Adipocyte (in vitro differentiated cells): ENCODE measurements around the gene GJA4.
A peak's percentile ranks its signal among the peaks of the same experiment; 100 is the strongest.
"Not testable (repeated sequence)": the region's sequence is repeated elsewhere in the genome, so short reads cannot be mapped to it uniquely, and the experiment has no call there.

Experiments
- DNase-seq: peaks from one replicate; pipeline ENCODE4 v3.0.0-alpha.2; 2015; ENCODE audit warnings: low read depth
- H3K27me3 ChIP-seq: replicated peaks from 2 replicates; pipeline ENCODE4 v1.7.0; 2013; ENCODE audit warnings: mild to moderate bottlenecking, low read length, moderate library complexity; ENCODE audit not compliant: control insufficient read depth, insufficient read depth
- H3K36me3 ChIP-seq: 2 replicates; pipeline ENCODE4 v1.7.0; 2013; ENCODE audit warnings: low read length, mild to moderate bottlenecking, moderate library complexity; ENCODE audit not compliant: control insufficient read depth, insufficient read depth, severe bottlenecking
- H3K4me1 ChIP-seq: 2 replicates; pipeline ENCODE4 v1.7.0; 2013; ENCODE audit warnings: mild to moderate bottlenecking, low read length, moderate library complexity; ENCODE audit not compliant: control insufficient read depth, insufficient read depth
- H3K4me3 ChIP-seq: 2 replicates; pipeline ENCODE4 v1.7.0; 2013; ENCODE audit warnings: mild to moderate bottlenecking, low read length, moderate library complexity
- H3K9ac ChIP-seq: 2 replicates; pipeline ENCODE4 v1.7.0; 2013; ENCODE audit warnings: mild to moderate bottlenecking, low read length, moderate library complexity
- H3K9me3 ChIP-seq: 2 replicates; pipeline ENCODE4 v1.7.0; 2013; ENCODE audit warnings: mild to moderate bottlenecking, low read length, moderate library complexity; ENCODE audit not compliant: control insufficient read depth

Gene GJA4

GRCh38 chr1:34771573-34772371 lies 21.0 kb upstream of the GJA4 start:
- Histone ChIP-seq H3K36me3 (no peaks in the 10 kb centered on the region), H3K9me3 (no peaks in the 10 kb centered on the region), H3K4me3 (no peak overlapping the region), H3K9ac (no peak overlapping the region), H3K27me3 (peaks cover 23% of the 10 kb centered on the region), H3K4me1 (no peaks in the 10 kb centered on the region)
- no peak for DNase-seq

DNA sequence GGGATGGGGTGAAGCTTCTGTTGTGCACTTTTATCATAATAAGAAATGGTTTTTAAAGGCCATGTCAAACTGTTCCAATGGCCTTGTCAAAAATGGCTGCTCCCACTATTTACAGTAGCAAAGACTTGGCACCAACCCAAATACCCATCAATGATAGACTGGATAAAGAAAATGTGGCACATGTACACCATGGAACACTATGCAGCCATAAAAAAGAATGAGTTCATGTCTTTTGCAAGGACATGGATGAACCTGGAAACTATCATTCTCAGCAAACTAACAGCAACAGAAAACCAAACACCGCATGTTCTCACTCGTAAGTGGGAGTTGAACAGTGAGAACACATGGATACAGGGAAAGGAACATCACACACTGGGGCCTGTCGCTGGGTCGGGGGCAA lies 19.7 kb upstream of the GJA4 start:
- DNase-seq, H3K9me3 ChIP-seq, H3K9ac ChIP-seq, H3K4me1 ChIP-seq, H3K4me3 ChIP-seq, H3K36me3 ChIP-seq: not testable (repeated sequence)
- peaks cover 37% of the 10 kb centered on the region for H3K27me3 ChIP-seq

- peaks cover 49% of the 10 kb centered on the region for H3K27me3 ChIP-seq
- no peaks in the 10 kb centered on the region for H3K36me3 ChIP-seq
- no peaks in the 10 kb centered on the region for H3K9me3 ChIP-seq
- no peak for DNase-seq
- H3K9ac ChIP-seq, result no peak overlapping the region
- no peak overlapping the region for H3K4me3 ChIP-seq
- H3K4me1 ChIP-seq, result no peaks in the 10 kb centered on the region
Observed at GRCh38 chr1:34774957-34775356, 17.8 kb upstream of the GJA4 start.

DNA sequence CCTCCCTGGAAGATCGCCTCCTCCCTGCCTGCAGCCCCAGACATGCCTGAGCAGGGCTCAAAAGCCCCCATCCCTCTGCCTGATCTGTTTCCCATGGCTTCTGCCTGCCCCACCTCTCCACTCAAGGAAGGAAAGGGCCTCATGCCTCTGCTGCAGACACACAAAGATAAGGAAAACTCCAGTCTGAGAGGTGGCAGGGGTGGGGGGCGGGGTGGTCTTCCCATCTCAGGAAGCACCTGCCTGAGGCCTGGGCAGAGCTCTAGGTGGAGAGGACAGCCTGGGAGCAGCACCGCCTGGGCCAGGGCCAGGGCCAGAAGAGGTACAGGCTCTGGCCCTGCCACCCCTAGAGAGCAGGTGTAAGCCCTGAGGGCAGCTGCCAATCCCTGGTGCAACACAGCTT lies 15.9 kb upstream of the GJA4 start:
- no peaks in the 10 kb centered on the region for H3K36me3 ChIP-seq
- H3K27me3 ChIP-seq, result peaks cover 64% of the 10 kb centered on the region
- H3K4me1 ChIP-seq, result peaks cover 6% of the 10 kb centered on the region
- H3K9me3 ChIP-seq, result no peaks in the 10 kb centered on the region
- DNase-seq, result no peak
- H3K9ac ChIP-seq, result no peak overlapping the region
- H3K4me3 ChIP-seq, result no peak overlapping the region

DNA sequence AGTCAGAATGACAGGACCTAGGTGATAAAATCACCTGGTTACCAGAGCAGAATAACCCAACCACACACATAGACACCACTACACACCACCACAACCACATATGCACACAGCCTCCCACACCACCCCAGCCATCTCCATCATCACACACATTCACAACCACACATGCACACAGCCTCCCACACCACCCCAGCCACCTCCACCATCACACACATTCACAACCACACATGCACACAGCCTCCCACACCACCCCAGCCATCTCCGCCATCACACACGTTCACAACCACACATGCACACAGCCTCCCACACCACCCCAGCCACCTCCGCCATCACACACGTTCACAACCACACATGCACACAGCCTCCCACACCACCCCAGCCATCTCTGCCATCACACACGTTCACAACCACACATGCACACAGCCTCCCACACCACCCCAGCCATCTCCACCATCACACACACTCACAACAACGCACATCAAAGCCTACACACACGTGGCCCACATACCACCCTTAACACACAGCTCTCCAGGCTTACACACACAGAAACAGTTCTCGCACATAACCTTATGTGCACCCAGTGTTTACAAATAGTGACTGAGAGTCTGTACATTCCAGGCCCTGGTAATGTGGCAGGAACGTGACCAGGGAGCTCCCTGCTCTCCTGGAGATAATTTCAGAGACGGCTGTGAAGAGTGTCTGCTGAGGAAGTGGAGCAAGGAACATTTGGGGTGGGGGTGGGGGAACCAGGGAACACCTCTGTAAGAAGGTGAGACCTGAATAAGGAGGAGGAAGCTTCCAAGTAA lies 15.1 kb upstream of the GJA4 start:
- H3K9me3 ChIP-seq, result no peaks in the 10 kb centered on the region
- peaks cover 67% of the 10 kb centered on the region for H3K27me3 ChIP-seq
- H3K4me1 ChIP-seq, result peaks cover 6% of the 10 kb centered on the region
- no peaks in the 10 kb centered on the region for H3K36me3 ChIP-seq
- no peak overlapping the region for H3K9ac ChIP-seq
- H3K4me3 ChIP-seq, result no peak overlapping the region
- DNase-seq, result no peak

GRCh38 chr1:34778381-34778780 lies 14.4 kb upstream of the GJA4 start:
- Histone ChIP-seq H3K4me3 (no peak overlapping the region), H3K9ac (no peak overlapping the region), H3K4me1 (peaks cover 6% of the 10 kb centered on the region), H3K36me3 (no peaks in the 10 kb centered on the region), H3K27me3 (peaks cover 64% of the 10 kb centered on the region), H3K9me3 (no peaks in the 10 kb centered on the region)
- DNase-seq, result no peak

GRCh38 chr1:34779005-34779404 lies 13.8 kb upstream of the GJA4 start:
- no peak for DNase-seq
- peaks cover 63% of the 10 kb centered on the region for H3K27me3 ChIP-seq
- H3K4me3 ChIP-seq, result no peak overlapping the region
- peaks cover 6% of the 10 kb centered on the region for H3K4me1 ChIP-seq
- H3K9ac ChIP-seq, result no peak overlapping the region
- H3K9me3 ChIP-seq, result no peaks in the 10 kb centered on the region
- H3K36me3 ChIP-seq, result no peaks in the 10 kb centered on the region

DNA sequence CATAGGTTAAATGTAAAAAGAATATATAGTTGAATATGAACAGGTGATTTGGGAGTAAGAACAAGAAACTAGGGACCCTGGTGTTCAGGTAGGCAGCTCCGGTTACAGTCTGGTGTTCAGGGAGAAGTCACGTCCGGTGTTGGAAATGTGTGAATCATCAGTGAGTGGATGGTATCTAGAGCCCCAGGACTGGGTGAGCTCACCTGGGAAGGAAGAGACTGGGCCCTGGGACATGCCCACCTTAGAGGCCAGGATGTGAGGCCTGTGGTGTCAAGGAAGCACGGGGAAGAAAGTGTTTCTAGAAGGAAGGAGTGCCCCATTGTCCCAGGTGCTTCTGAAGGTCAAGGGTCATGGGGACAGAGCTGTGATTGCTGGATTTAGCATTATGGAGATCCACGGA lies 13.3 kb upstream of the GJA4 start:
- Histone ChIP-seq H3K36me3 (no peaks in the 10 kb centered on the region), H3K4me3 (no peak overlapping the region), H3K9me3 (no peaks in the 10 kb centered on the region), H3K9ac (no peak overlapping the region), H3K27me3 (peaks cover 58% of the 10 kb centered on the region), H3K4me1 (peaks cover 6% of the 10 kb centered on the region)
- DNase-seq, result no peak

DNA sequence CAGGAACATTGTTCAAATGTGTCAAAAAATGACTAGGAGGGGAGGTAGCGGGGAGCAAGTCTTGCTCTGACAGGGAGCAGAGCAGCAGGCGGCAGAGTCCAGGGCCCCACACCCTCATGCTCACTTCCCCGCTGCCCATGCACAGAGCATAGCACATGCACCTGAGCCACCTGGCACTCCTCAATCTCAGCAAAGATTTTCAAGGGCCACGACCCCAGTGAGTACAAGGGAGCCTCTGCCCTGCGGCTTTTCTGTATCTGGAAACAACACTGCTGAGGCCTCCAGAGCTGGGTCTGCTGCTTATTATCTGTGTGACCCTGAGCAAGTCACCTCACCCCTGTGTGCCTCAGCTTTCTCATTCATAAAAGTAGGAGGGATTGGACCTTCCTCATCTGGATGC lies 12.8 kb upstream of the GJA4 start:
- no peaks in the 10 kb centered on the region for H3K9me3 ChIP-seq
- peaks cover 6% of the 10 kb centered on the region for H3K4me1 ChIP-seq
- H3K4me3 ChIP-seq, result no peak overlapping the region
- peaks cover 57% of the 10 kb centered on the region for H3K27me3 ChIP-seq
- H3K36me3 ChIP-seq, result no peaks in the 10 kb centered on the region
- no peak overlapping the region for H3K9ac ChIP-seq
- DNase-seq, result no peak

DNA sequence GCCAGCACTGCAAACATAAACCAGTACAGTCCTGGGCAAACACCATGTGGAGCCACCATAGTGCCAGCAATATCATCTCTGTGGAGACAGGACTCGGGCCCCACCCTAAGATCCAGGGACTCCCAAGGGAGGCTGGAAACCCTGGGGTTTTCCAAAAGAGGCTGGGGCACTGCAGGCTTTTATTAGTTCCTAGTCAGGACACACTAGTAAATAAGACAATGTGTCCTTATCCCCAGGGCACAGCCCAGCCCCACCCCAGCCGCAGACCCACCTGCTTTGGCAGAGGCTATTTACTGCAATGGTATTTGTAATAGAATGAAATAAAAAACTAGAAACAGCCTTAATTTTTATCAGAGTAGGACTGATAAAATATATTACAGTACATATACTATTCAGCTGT lies 12.3 kb upstream of the GJA4 start:
- H3K9me3 ChIP-seq, result no peaks in the 10 kb centered on the region
- DNase-seq, result no peak
- no peak overlapping the region for H3K4me3 ChIP-seq
- H3K9ac ChIP-seq, result no peak overlapping the region
- peaks cover 6% of the 10 kb centered on the region for H3K4me1 ChIP-seq
- H3K36me3 ChIP-seq, result no peaks in the 10 kb centered on the region
- peaks cover 57% of the 10 kb centered on the region for H3K27me3 ChIP-seq

DNA sequence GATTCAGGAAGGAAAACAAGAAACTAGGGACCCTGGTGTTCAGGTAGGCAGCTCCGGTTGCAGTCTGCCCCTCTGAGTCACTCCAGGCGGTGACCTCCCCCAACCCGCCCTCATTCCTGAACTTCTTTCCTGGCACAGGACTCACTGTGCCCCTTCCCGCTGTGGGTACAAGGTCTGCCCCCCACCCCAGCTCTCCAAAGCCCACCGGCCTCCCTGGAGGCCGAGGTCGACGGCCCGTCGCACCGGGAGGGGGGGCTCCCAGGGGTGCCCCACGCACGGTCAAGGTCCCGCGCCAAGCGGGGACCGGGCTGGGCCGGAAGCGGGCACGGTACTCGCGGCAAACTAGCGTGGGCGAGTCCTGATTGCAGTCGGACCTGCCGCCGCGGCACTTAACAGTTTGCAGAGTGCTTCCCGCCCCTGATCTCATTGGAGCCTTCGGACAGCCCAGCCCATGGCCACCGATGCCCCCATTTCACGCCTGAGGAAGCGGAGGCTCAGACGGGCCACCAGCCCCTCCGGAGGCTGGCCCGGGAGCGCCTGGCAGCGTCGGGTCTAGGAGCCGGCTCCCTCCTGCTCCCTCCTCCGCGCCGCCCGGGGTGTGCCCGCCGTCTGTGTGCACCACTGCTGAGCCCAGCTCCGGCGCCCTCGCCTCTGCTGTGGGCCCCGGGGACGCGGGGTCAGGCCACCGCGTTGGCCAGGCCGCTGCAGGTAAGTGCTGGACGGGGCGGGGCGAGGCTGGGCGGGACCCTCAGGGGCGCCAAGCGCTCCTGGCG lies 11.5 kb upstream of the GJA4 start, which contains the start of gene GJB3:
Gene GJB3 (plus strand): TSS at position 144 of the 773 bp plus-strand sequence. CDS start 3,549 bp downstream, outside the sequence.
- Histone ChIP-seq H3K9me3 (no peaks in the 10 kb centered on the region), H3K4me3 (peak within 1 kb of the TSS; percentile 58), H3K9ac (no peak within 1 kb of the TSS), H3K27me3 (peaks cover 52% of the 10 kb centered on the region), H3K4me1 (peaks cover 6% of the 10 kb centered on the region), H3K36me3 (no peaks in the 10 kb centered on the region)
- DNase-seq, result peak; percentile 37
